Epithelial cell of proximal tubule (primary cell): ENCODE data around the gene SLC25A22. TPM values are rescaled to one million over a fixed set of nuclear protein-coding genes. Genes with fewer than 3 reads are reported as not detected.

Source experiments
- DNase-seq: peaks from one replicate; pipeline ENCODE4 v3.0.0-alpha.2; 2011; ENCODE audit warnings: low read depth
- H3K4me3 ChIP-seq: 2 replicates; pipeline ENCODE4 v1.5.1; 2011; ENCODE audit warnings: low read depth, mild to moderate bottlenecking, low read length
- CTCF ChIP-seq: conservative IDR thresholded peaks from 2 replicates; pipeline ENCODE4 v1.5.1; 2012; ENCODE audit warnings: low read depth, mild to moderate bottlenecking, low read length
- total RNA-seq: library from RNA; depleted of rRNA; stranded (reverse); fragments of >200 nt; gene quantifications from 2 replicates; pipeline ENCODE4 v1.2.3, GENCODE V29; 2015

SLC25A22 gene
- total RNA-seq, 1 donor from 2014 or later: 20.1 TPM

- no peak for DNase-seq
- H3K4me3 ChIP-seq: no peak overlapping the region
- TF ChIP-seq CTCF: no peak
Observed at GRCh38 chr11:791658-792534, 6.2 kb downstream of the SLC25A22 start.

DNA sequence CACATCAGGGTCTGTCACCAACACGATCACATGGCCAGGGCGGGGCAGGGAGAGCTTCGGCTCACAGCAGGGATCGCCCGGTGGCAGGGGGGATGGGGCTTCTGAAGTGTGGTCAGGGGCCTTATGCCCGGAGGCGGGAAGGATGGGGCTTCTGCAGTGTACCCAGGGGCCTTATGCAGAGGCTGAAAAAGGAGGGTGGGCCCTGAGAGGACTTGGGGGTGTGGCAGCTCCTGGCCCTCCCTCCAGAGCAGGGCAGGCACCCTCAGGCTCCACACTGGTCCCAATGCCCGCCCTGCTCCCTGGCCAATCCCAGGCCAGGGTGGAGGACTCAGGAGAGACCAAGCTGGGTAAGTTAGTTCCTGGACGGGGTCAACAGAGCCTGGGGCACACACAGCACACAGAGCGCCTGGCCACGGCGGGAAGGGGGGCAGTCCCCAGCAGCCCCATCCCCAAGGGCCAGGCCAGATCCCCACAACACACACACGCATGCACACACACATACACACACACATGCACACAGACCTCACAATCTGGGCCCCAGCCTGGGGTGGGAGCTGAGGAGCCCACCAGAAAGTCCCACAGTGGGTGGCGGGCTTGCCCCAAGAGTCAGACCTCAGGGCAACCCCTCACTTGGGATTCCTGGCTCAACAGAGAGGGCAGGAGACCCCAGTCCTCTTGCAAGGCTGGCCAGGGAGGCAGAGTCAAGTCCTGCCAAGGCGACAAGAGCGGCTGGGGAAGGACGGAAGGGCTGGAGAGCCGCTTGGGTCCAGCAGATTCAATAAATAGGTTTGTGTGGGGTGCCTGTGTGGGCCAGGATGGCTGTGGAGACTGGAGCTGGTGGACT lies 7.1 kb downstream of the SLC25A22 start:
- DNase-seq: no peak
- H3K4me3 ChIP-seq: no peak overlapping the region
- no peak for TF ChIP-seq CTCF

GRCh38 chr11:789943-790342 lies 8.1 kb downstream of the SLC25A22 start, which contains the start of gene CEND1:
Gene CEND1 (minus strand): TSS chr11:790090. CDS start chr11:788576, 1,514 bp downstream.
- no peak for TF ChIP-seq CTCF
- no peak for DNase-seq
- no peak within 1 kb of the TSS for H3K4me3 ChIP-seq

GRCh38 chr11:788953-789940 lies 8.8 kb downstream of the SLC25A22 start:
- H3K4me3 ChIP-seq: no peak overlapping the region
- DNase-seq: no peak
- TF ChIP-seq CTCF: no peak

DNA sequence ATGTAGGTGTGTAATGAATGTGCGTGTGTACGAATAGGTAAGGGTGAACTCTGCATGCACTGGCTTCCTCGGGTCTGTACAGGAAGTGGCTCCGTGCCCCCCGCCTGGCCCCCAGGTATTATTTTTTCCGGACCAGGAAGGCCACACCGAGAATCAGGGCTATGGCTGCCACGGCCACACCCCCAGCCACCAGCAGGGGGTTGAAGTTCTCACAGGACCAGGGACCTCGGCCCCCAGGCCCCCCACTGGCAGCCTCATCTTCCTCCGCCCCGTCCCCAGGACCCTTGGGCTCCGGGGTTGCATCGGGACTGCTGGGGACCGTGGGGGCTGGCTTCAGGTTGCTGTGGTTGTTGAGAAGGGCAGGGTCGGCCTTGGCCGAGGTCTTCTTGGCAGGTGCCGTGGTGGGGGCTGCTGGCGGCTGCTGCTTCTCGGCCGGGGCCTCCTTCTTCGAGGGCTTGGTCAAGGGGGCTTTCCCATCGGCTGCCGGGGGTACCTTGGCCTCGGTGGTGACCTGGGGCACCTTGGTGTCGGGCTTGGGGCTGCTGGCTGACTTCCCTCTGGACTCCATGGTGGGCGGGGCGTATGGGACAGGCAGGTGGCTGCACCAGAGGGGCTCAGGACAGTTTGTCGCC lies 10.0 kb downstream of the SLC25A22 start:
- H3K4me3 ChIP-seq: no peak overlapping the region
- no peak for TF ChIP-seq CTCF
- no peak for DNase-seq
